ENCODE results near the gene ENTHD1.

ENTHD1 gene

GRCh38 chr22:39715778-39716495 lies 177.6 kb downstream of the ENTHD1 start:
- no peak for DNase-seq (ENCODE audit: low read depth in 2 of 2)

DNA sequence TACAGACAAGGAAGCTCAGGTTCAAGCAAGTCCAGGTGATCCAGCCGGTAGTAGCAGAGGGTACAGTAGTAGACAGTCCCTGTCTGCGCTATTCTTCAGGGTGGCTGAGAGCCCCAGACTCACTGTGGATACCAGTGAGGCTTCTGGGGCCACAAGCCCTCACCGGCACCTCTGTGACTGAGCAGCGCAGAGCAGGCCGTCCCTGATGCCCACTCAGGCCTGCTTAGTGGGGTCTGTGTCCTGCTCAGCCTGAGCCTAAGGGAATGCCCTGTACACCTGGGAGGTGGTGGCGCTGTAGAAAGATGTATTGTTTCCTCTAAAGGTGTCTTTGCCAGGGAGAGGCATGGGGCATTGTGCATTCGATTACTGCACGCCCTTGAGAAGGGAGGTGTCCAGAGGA lies 179.2 kb downstream of the ENTHD1 start:
- no peak for DNase-seq (ENCODE audit: low read depth in 2 of 2)

DNA sequence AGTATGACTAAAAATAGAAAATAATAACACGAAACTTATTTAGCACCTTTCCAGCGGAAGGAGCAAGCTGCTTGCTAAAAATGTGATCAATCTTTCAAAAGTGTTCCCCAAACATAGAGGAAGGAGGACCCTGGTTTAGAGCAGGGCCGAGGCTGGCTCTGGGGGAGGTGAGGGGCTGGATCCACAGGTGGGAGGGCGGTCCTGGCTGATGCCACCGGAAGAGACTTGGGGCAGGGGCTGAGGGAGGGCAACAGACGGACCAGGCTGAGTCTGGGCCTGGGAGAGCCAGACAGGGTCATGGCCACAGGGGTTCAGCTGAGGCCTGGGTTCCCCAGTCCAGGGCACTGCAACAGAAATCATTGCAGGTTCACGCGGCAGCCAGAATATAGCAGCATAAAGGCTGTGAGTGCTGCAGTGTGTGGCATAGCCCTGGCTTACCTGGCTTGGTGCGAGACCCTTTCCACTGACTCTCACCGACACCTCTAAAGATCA lies 179.7 kb downstream of the ENTHD1 start:
- no peak for DNase-seq (ENCODE audit: low read depth in 2 of 2)

DNA sequence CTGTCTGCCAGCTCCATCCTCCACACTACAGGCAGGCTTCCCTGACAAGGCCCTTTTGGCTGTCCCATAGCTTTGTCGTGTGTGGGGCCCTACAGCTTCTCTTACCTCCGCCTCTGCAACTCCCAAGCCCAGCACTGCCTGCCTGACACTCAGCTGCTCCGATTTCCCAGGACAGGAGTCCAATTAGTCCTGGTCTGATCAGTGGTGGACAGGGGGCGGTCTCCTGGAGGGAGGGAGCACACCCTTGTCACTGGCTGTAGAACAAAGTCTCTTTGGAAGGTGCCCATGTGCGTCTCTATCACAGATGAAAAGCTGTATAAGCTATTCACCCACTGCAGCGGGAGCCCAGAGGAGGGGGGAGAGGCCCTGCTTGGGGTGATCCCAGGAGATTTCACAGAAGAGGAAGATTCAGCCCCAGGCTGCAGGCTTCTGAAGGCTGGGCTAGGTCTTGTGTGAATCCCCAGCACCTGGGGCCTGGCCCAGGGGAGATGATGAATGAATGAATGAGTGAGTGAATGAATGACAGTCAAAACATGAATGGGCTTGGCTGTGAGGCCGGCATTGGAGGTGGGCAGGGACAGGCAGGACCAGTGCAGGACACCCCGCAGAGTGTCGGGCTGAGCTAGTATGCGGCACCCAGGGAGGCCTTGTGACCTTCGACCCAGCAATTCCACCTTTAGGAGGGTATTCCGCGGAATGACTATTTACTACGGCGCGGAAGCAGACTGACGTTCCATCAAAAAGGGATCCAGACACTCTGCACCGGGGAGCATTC lies 180.6 kb downstream of the ENTHD1 start:
- no peak for DNase-seq (ENCODE audit: low read depth in 2 of 2)

- no peak for DNase-seq (ENCODE audit: low read depth in 2 of 2)
These were observed 181.5 kb downstream of the ENTHD1 start for GRCh38 chr22:39712081-39712480.

- DNase-seq (ENCODE audit: low read depth in 2 of 2): no peak
These were observed 183.0 kb downstream of the ENTHD1 start for GRCh38 chr22:39710380-39711150.

- DNase-seq (ENCODE audit: low read depth in 2 of 2): no peak
These were observed 185.7 kb downstream of the ENTHD1 start for GRCh38 chr22:39707816-39708215.

- no peak for DNase-seq (ENCODE audit: low read depth in 2 of 2)
These were observed 186.2 kb downstream of the ENTHD1 start for GRCh38 chr22:39707351-39707750.

GRCh38 chr22:39706376-39707140 lies 187.0 kb downstream of the ENTHD1 start:
- no peak for DNase-seq (ENCODE audit: low read depth in 2 of 2)

DNA sequence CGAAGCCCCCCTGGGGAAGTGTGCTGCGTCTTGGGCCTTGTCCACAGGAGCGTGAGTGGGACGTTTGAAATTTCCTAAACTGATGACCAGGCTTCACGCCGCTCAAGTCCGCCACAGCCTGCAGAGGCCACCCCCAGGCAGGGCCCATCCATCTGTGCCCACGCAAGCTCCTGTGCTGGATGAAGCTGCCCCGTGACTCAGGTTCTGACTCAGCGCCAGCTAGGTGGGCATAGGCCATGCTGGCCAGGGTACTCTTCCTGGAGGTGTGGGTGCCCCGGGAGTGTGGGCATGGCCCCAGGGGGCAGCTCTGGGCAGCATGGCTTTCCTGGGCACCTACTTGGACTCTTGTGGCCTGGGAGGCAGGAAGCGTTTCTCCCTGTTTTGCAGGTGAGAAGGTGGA lies 188.2 kb downstream of the ENTHD1 start:
- DNase-seq (ENCODE audit: low read depth in 2 of 2): no peak

DNA sequence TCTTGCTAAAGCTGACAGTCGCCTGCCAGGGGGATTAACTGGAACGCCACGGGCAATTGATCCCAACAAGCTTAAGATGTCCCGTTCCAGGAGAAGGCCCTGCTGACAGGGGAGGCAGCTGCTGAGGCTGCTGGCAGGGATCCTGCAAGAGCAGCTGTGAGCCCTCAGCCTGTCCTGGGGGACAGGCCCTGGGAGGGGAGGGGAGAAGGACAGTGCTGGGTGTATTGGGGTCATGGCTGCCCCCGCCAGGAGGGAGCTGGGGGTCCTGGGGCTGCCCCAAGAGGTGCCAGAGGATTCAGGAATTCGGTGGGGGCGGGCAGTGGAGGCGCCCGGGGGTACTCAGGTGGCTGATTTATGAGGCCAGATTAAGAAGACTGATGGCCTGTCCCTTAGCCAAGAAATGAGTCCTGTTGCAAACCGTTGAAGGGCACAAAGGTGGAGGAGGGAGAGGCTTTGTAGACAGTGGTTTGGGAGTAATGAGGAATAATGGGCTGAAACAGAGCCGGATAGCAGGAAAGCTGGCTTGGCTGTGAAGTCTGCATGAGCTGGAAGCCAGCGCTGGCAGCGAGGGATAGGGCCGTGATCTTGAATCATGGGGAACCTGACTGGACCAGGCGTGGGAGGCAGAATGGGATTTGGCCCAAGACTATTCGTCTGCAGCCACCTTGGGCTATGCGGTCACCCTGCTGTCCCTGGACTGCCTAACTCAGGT lies 189.5 kb downstream of the ENTHD1 start:
- DNase-seq (ENCODE audit: low read depth in 2 of 2): no peak

- DNase-seq (ENCODE audit: low read depth in 2 of 2): no peak
These were observed 190.5 kb downstream of the ENTHD1 start for GRCh38 chr22:39703091-39703490.

GRCh38 chr22:39700565-39700964 lies 193.0 kb downstream of the ENTHD1 start:
- DNase-seq (ENCODE audit: low read depth in 2 of 2): no peak

DNA sequence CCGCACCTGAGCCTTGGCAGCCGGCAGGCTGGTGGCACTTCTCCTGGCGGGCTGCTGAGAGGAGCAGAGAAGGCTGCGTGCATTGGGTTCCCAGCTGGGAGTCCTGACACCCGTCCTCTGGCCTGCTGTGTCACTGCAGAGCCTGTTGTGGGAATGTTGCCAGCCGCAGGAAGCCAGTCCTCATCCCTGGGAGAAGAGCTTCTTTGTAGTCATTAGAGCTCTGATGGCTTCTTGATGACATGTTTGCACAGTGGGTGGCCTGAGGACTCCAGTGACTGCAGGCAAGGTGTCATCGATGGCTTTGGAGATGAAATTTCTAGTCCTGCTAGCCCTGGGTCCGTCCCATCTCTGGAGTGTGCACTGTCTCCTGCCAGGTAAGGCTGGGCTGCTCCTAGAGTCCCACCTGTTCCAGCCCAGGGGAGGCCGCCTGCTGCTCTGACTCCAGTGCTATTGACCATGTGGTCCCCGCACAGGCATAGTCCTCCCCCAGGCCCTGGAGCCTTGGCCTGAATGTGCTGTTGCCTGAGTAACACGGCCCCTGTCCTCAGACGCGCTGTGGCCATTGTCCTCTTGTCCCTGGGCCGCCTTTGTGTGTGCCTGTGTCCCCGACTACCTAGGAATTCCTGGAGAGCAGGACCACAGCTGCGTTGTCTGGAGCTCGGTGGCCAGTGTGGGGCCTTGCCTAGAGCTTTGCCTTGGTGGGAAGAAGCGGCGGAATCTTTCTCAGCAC lies 193.8 kb downstream of the ENTHD1 start:
- DNase-seq (ENCODE audit: low read depth in 2 of 2): no peak

GRCh38 chr22:39697790-39698430 lies 195.7 kb downstream of the ENTHD1 start:
- no peak for DNase-seq (ENCODE audit: low read depth in 2 of 2)

GRCh38 chr22:39693943-39694500 lies 199.5 kb downstream of the ENTHD1 start:
- DNase-seq (ENCODE audit: low read depth in 2 of 2): no peak

Measured in stimulated activated CD8-positive, alpha-beta memory T cell treated with anti-CD3 and anti-CD28 coated beads, Interleukin-7, amount 100 ng/mL, for 1 hour (primary cell).